Measurements from ENCODE around the gene TIMM29. TPM values are rescaled to one million over a fixed set of nuclear protein-coding genes. Genes with fewer than 3 reads are reported as not detected.

Gene TIMM29
- total and polyA plus RNA-seq, 9 of the 15 experiments (the other 6 are each of a cell fraction or from before 2014, with no cell fraction given): 2.4 to 29.4 (median 16.3) TPM

GRCh38 chr19:10891405-10892086, 37.1 kb upstream of the TIMM29 start:
- WGBS (ENCODE audit: insufficient coverage, low coverage, missing lambda C conversion rate): 76% methylated on average over 21 of the region's 21 CpGs
- no peak for DNase-seq (ENCODE audit: extremely low read depth in 1 of 4, low spot score in 3 of 4)
- H3K27ac ChIP-seq (ENCODE audit: extremely low read depth, low read depth, low read length): no peak overlapping the region
- H3K9me3 ChIP-seq (replicated peaks; ENCODE audit: control insufficient read depth, insufficient read depth, low read depth, low read length): no peaks in the 10 kb centered on the region
- peaks cover 16% of the 10 kb centered on the region; the same call in 1 of the 3 replicates for H3K36me3 ChIP-seq (ENCODE audit: control insufficient read depth, insufficient read depth, low read length)
- peaks cover 3 to 55% of the 10 kb centered on the region in 2 experiments; a peak in 3 of 5 replicates for H3K4me1 ChIP-seq (replicated peaks in 1 of 2; ENCODE audit: control insufficient read depth in 2 of 2, insufficient read depth in 2 of 2, low read length in 2 of 2)
- no peak for FAIRE-seq
- CTCF ChIA-PET (ENCODE audit: low intra/inter-chr PET ratio): no interaction called here
- peaks cover 65% of the 10 kb centered on the region for H3K79me2 ChIP-seq (ENCODE audit: control insufficient read depth, insufficient read depth, low read length)
- no peak overlapping the region for H3K4me2 ChIP-seq (ENCODE audit: insufficient read depth, low read length)
- in situ Hi-C loops (cut with MboI): no loop called here
- TF ChIP-seq ZSCAN32 (CRISPR knock-in tag; IDR thresholded peaks at IDR 0.05) (no peak), KHSRP (IDR thresholded peaks at IDR 0.05) (no peak), MIER1 (IDR thresholded peaks at IDR 0.05; ENCODE audit: low read depth) (no peak), ZNF134 (CRISPR knock-in tag; conservative IDR thresholded peaks at IDR 0.05) (no peak), ZBTB9 (CRISPR knock-in tag; IDR thresholded peaks at IDR 0.05) (no peak)
- H3K9me1 ChIP-seq (ENCODE audit: control insufficient read depth, insufficient read depth, low read length): peaks cover 6% of the 10 kb centered on the region
- no TSS peak for BruUV-seq (replicated peaks)
- no peak overlapping the region for H2AFZ ChIP-seq (ENCODE audit: low read depth, low read length)
- H3K4me3 ChIP-seq: no peak overlapping the region
- H4K20me1 ChIP-seq (replicated peaks; ENCODE audit: control insufficient read depth, insufficient read depth, low read length): peaks cover 6% of the 10 kb centered on the region; the same call in 1 of the 2 replicates
- intact Hi-C loops (cut with micrococcal nuclease): no loop called here
- ATAC-seq: no peak; the same call in 2 of the 3 replicates
- H3K27me3 ChIP-seq (ENCODE audit: control insufficient read depth in 2 of 2, insufficient read depth in 2 of 2, low read length in 2 of 2): no peaks in the 10 kb centered on the region
- H3K9ac ChIP-seq (ENCODE audit: insufficient read depth in 1 of 2, low read depth in 2 of 2, low read length in 2 of 2): peak overlapping the region in 1 of 2 experiments; percentile 85; a peak in 2 of 4 replicates
- POLR2A ChIA-PET: interaction anchor here (0.5 to 2.0 kb wide), 3 partner anchors 8 to 53 kb away, joined by 3 to 6 read pairs (median 5); no protein-coding TSS in a partner anchor

Data from K562 (cell line).